Upper lobe of right lung (tissue), 1 donor: ENCODE results near the gene PIP4K2B. TPM values are rescaled to one million over a fixed set of nuclear protein-coding genes. Genes with fewer than 3 reads are reported as not detected.

ENCODE experiments used
- ATAC-seq: fragments of 200-7000 bp; cut with Tn5 transposase; one replicate; pipeline ENCODE4 v1.9.1; 2020; ENCODE audit warnings: mild to moderate bottlenecking, moderate library complexity
- DNase-seq: peaks from one replicate; pipeline ENCODE4 v3.0.0-alpha.2; 2020
- H3K27ac ChIP-seq: fragments of 200-600 bp; one replicate; pipeline ENCODE4 v1.8.0; 2022
- H3K27me3 ChIP-seq: fragments of 200-600 bp; one replicate; pipeline ENCODE4 v1.8.0; 2022; ENCODE audit warnings: mild to moderate bottlenecking
- H3K36me3 ChIP-seq: fragments of 200-600 bp; one replicate; pipeline ENCODE4 v1.8.0; 2022
- H3K4me1 ChIP-seq: fragments of 200-600 bp; one replicate; pipeline ENCODE4 v1.8.0; 2022
- H3K4me3 ChIP-seq: fragments of 200-600 bp; one replicate; pipeline ENCODE4 v1.8.0; 2022; ENCODE audit warnings: mild to moderate bottlenecking
- H3K9me3 ChIP-seq: fragments of 200-600 bp; one replicate; pipeline ENCODE4 v1.8.0; 2022
- CTCF ChIP-seq: fragments of 200-600 bp; IDR thresholded peaks from one replicate; pipeline ENCODE4 v1.8.0; 2022; ENCODE audit warnings: antibody characterized with exemption
- intact Hi-C: fragments of 100-400 bp; cut with DNase I; formaldehyde crosslinking; loops from one replicate; pipeline ENCODE4 v1.11.0; 2022
- microRNA-seq: library from miRNA; unstranded; fragments of <30 nt; microRNA quantifications from one replicate; pipeline ENCODE4 v1.2.0, GENCODE V29; 2020; ENCODE audit warnings: borderline microRNAs expressed
- total RNA-seq: library from RNA; stranded (reverse); fragmentation: NEBNext Ultra II Directional; extraction: Animal tissue kit (Norgen Biotek cat#: 25700); gene quantifications from one replicate; pipeline ENCODE4 v1.2.1, GENCODE V29; 2021
- donor health status: DM: no; HTN: yes; CAD: no; lungs with severe emphysema.

Gene PIP4K2B
- total RNA-seq, 1 donor from 2014 or later: 50.5 TPM

- Histone ChIP-seq H3K9me3 (no peaks in the 10 kb centered on the region), H3K27me3 (no peaks in the 10 kb centered on the region), H3K27ac (no peak overlapping the region), H3K36me3 (peaks cover 88% of the 10 kb centered on the region), H3K4me3 (no peak overlapping the region), H3K4me1 (no peaks in the 10 kb centered on the region)
- intact Hi-C loops: no loop called here
- ATAC-seq: no peak
- no peak for TF ChIP-seq CTCF
- DNase-seq: no peak
Measured at GRCh38 chr17:38719943-38720641, 79.3 kb downstream of the PIP4K2B start.

- H3K9me3 ChIP-seq: no peaks in the 10 kb centered on the region
- peaks cover 89% of the 10 kb centered on the region for H3K36me3 ChIP-seq
- H3K27me3 ChIP-seq: no peaks in the 10 kb centered on the region
- H3K4me1 ChIP-seq: no peaks in the 10 kb centered on the region
- TF ChIP-seq CTCF: no peak
- intact Hi-C loops: no loop called here
- no peak overlapping the region for H3K4me3 ChIP-seq
- ATAC-seq (no peak), DNase-seq (no peak)
- no peak overlapping the region for H3K27ac ChIP-seq
Measured at GRCh38 chr17:38719289-38719942, 79.9 kb downstream of the PIP4K2B start.

- ATAC-seq (no peak), DNase-seq (no peak)
- H3K9me3 ChIP-seq: no peaks in the 10 kb centered on the region
- TF ChIP-seq CTCF: no peak
- H3K27me3 ChIP-seq: no peaks in the 10 kb centered on the region
- no peak overlapping the region for H3K4me3 ChIP-seq
- intact Hi-C loops: no loop called here
- no peaks in the 10 kb centered on the region for H3K4me1 ChIP-seq
- no peak overlapping the region for H3K27ac ChIP-seq
- H3K36me3 ChIP-seq: peaks cover 92% of the 10 kb centered on the region
Measured at GRCh38 chr17:38717139-38717745, 82.1 kb downstream of the PIP4K2B start.

GRCh38 chr17:38716368-38717005, 82.9 kb downstream of the PIP4K2B start:
- intact Hi-C loops: no loop called here
- Histone ChIP-seq H3K27ac (no peak overlapping the region), H3K4me1 (no peaks in the 10 kb centered on the region), H3K27me3 (no peaks in the 10 kb centered on the region), H3K36me3 (peaks cover 92% of the 10 kb centered on the region), H3K9me3 (no peaks in the 10 kb centered on the region), H3K4me3 (no peak overlapping the region)
- ATAC-seq (no peak), DNase-seq (no peak)
- TF ChIP-seq CTCF: no peak

Small RNA genes lying within 50 kb of the gene (microRNA-seq; reads per million reads assigned to microRNA genes)
- gene MIR4726 (0.50 reads per million), gene MIR4727 (not detected)

Other genes starting within 250 kb of the PIP4K2B start
- gene SRCIN1, start 193.6 kb downstream of the PIP4K2B start, total RNA-seq: 2.1 TPM
- gene EPOP, start 124.6 kb downstream of the PIP4K2B start, total RNA-seq: 2.1 TPM
- 133 TPM for gene MLLT6, start 94.3 kb downstream of the PIP4K2B start, total RNA-seq
- 29.7 TPM for gene CISD3, start 69.2 kb downstream of the PIP4K2B start, total RNA-seq
- 59.1 TPM for gene PCGF2, start 51.2 kb downstream of the PIP4K2B start, total RNA-seq
- gene PSMB3, start 46.8 kb downstream of the PIP4K2B start, total RNA-seq: 127 TPM
- 22.2 TPM for gene CWC25, start 25.8 kb upstream of the PIP4K2B start, total RNA-seq
- gene RPL23, start 54.2 kb upstream of the PIP4K2B start, total RNA-seq: 1,142 TPM
- 158 TPM for gene LASP1, start 70.5 kb upstream of the PIP4K2B start, total RNA-seq
- not detected for gene FBXO47, start 167.8 kb upstream of the PIP4K2B start, total RNA-seq